22Rv1 (cell line): ENCODE data around the gene MAPK13.

Experiments
- ZFX ChIP-seq: fragments of 450-650 bp; IDR thresholded peaks from 2 replicates; pipeline ENCODE4 v1.6.1; 2017; ENCODE audit warnings: antibody characterized with exemption, borderline replicate concordance
- TF ChIP-seq, protein P1 (sequence below): fragments of 450-650 bp; IDR thresholded peaks from 2 replicates; pipeline ENCODE4 v1.5.1; 2017; ENCODE audit warnings: mild to moderate bottlenecking

- TF ChIP-seq, protein P1, sequence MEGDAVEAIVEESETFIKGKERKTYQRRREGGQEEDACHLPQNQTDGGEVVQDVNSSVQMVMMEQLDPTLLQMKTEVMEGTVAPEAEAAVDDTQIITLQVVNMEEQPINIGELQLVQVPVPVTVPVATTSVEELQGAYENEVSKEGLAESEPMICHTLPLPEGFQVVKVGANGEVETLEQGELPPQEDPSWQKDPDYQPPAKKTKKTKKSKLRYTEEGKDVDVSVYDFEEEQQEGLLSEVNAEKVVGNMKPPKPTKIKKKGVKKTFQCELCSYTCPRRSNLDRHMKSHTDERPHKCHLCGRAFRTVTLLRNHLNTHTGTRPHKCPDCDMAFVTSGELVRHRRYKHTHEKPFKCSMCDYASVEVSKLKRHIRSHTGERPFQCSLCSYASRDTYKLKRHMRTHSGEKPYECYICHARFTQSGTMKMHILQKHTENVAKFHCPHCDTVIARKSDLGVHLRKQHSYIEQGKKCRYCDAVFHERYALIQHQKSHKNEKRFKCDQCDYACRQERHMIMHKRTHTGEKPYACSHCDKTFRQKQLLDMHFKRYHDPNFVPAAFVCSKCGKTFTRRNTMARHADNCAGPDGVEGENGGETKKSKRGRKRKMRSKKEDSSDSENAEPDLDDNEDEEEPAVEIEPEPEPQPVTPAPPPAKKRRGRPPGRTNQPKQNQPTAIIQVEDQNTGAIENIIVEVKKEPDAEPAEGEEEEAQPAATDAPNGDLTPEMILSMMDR: no peak
- TF ChIP-seq ZFX: no peak
Measured at GRCh38 chr6:36133148-36133547, 2.8 kb downstream of the MAPK13 start.
